ENCODE data around the gene NOS2.
"Not testable (repeated sequence)": the region's sequence is repeated elsewhere in the genome, so short reads cannot be mapped to it uniquely, and the experiment has no call there.

NOS2 gene

GRCh38 chr17:27753726-27754125, 46.6 kb downstream of the NOS2 start:
- not testable (repeated sequence) for DNase-seq (ENCODE audit: low read depth)

- DNase-seq (ENCODE audit: low read depth), result not testable (repeated sequence)
Measured at GRCh38 chr17:27752831-27753619, 47.3 kb downstream of the NOS2 start.

DNA sequence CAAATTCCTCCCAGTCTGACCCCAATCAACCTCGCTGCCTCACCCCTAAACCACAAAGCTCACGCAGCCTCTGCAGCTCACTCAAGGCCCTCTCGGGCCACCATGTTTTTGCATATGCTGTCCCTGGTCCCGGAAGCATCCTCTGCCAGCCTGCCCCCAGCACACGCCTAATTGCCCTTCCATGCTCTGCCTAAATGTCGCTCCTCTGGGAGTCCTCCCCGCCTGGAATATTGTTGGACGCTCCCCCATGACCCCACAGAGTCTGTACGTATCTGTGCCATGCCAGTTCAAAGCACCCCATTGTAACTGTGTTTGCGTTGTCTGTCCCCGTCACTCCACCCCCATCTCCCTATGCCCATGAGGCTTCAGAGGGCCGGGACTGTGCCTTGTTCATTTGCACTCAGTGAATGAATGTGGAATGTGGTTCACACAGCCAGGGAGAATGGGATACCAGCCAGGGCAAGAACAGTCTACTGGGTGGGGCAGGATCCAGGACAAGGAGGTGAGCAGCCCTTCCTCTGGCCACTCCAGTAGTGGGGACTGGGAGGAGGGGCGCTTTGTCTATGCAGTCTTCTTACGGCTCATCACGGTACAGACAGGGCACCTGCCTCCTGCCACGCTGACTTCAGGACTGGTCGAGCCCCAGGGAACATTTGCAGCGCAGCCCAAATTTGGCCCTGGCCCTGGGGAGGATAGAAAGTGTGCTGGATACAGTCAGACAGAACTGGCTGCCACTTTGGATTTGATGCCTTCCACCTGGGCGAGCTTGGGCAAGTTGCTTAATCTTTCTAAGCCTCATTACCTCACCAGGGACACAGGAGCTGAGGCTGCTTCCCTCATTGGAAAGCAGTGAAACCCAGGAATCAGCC, 48.5 kb downstream of the NOS2 start:
- no peak for DNase-seq (ENCODE audit: low read depth)

DNA sequence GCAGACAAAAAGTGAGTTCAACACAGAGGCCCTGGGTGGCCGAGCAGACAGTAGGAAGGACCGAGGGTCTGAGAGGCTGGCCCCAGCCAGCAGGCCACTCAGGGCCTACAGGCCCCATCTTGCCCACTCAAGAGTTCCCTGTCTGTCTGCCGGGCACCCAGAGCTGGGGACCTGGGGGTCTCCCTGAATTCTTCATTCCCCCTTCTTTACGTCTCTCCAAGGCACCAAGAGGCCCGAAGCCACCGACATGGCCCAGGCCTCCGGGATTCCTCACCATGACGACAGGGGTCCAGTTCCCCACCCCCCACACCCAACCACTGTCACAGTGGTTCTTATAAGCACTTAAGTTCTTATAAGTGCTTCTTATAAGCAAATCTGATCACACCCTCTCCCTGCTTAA, 49.2 kb downstream of the NOS2 start:
- DNase-seq (ENCODE audit: low read depth), result no peak

- DNase-seq (ENCODE audit: low read depth), result not testable (repeated sequence)
Measured at GRCh38 chr17:27749562-27750150, 50.7 kb downstream of the NOS2 start.

DNA sequence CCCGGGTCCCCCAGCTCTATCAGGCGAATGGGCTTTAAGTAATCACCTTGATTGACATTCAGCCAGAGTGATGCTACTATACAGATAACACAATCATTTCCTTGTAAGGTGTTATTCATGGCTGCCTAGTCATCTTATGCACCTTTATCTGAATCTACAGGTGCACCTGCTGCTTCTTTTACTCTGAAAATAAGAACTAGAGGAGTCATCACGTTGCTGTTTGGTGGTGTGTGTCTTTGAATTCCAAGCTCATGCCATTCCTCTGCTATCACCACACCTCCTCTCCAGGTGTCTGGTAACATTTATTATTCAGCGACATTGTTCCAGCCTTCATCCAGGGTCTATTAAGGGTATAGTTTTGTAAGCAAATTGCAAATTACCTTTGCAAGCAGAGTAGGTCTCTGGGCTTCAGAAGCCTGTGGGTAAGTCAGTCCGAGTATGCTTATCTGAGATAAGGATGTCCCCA, 51.9 kb downstream of the NOS2 start:
- DNase-seq (ENCODE audit: low read depth), result no peak

DNA sequence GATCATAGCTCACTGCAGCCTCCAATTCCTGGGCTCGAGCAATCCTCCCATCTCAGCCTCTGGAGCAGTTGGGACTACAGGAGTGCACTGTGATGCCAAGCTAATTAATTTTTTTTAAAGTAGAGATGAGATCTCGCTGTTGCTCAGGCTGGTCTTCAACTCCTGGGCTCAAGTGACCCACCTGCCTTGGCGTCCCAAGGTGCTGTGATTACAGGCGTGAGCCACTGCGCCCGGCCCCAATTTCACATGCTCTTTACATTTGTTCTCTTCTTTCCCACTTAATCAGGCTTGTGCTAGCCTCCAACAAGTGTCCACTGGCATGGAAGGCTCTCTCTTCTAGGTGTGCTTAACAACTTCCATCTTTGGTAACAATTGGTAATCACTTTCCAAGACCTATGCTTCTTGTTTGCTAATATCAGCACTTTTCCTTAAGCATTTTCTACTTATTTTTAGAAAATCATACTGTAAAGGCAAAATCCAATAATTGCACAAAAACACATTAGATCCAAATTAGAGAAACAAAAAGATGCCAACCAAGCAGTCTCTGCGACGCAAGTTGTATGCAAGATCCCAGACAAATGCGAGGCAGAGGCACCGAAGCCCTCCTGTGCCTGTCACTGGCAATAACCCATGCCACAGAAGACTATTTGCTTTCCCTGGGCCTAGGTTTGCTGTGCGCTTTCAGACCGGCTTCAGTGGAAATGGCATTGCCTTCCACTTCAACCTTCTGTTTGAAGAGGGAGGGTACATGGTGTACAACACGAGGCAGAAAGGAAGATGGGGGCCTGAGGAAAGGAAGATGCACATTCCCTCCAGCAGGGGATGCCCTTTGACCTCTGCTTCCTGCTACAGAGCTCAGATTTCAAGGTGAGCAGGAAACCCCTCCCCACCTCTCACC, 52.6 kb downstream of the NOS2 start:
- DNase-seq (ENCODE audit: low read depth), result no peak

DNA sequence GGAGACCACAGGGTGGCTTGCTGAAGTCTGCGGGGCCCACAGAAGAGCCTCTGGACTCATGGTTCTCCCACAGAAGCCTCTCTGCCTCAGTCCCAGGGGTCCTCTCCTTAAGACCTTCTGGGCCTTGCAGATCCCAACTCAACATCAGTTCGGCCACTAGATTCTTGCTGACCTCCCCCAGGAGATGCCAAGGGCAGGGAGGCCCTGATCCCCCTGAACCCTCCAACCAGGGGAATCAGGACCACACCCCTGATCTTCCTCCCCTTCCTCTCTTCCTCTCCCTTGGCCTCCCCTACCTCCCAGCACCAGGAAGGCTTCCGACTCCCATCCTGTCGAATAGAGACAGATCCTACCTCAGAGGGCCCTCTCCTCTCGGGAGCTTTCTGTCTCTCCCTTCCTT, 53.4 kb downstream of the NOS2 start:
- DNase-seq (ENCODE audit: low read depth), result no peak

- DNase-seq (ENCODE audit: low read depth), result not testable (repeated sequence)
Measured at GRCh38 chr17:27746320-27746719, 54.0 kb downstream of the NOS2 start.

DNA sequence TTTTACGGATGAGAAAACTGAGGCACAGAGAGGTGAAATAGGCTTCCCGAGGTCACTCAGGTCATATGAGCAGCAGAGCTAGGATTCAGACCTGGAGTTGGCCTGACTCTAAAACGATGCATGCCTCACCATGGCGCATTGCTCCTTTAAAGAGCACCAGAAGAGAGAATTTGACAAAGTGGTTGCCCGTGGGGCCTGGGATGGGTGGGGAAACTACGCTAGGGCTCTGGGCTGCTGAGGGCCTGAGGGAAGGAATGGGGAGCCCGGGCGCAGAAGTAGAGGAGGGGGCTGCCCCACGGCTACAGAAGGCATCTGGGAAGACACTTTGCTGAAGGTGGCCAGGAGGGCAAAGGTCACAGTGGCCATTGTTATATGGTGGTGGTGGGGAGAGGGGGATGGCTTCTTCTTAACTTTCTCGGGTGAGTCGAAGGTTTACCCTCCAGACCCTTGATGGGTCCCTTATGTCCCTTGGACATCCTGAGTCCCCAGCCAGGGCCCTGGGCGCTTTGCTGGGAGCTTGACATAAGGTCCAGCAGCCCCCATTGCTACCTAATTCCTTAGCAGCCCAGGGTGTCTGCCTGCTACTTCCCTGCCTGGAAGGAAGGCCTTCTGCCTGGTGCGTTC, 55.0 kb downstream of the NOS2 start:
- not testable (repeated sequence) for DNase-seq (ENCODE audit: low read depth)

DNA sequence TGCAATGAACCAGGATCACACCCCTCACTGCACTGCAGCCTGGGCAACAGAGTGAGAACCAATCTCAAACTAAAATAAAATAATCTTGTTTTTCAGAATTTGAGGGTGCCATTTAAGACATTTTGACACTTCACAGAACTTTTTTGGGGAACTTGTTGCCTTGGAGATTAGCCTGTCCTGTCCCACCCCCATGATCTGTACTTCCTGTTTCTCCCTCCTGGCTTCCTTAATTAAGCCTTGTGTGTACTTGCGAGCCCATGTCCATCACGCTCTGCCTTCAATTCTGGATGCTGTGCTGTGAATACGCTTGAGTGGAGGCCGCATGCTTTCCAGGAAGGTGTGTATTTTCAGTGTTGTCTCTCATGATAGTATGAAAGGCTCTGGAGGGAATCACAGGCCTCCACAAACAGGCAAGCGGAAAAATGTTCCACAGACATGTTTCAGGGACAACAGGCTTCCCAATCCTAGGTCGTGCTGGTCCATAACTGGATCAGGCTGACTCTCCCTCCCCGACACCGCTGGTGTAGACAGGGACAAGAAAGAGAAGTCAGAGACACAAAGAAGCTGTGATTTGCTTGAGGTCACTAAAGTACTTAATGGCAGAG, 56.9 kb downstream of the NOS2 start:
- DNase-seq (ENCODE audit: low read depth), result no peak

GRCh38 chr17:27741971-27742575, 58.3 kb downstream of the NOS2 start:
- DNase-seq (ENCODE audit: low read depth), result no peak

GRCh38 chr17:27741361-27741861, 58.9 kb downstream of the NOS2 start:
- DNase-seq (ENCODE audit: low read depth), result no peak

- DNase-seq (ENCODE audit: low read depth), result not testable (repeated sequence)
Measured at GRCh38 chr17:27740541-27740940, 59.8 kb downstream of the NOS2 start.

DNA sequence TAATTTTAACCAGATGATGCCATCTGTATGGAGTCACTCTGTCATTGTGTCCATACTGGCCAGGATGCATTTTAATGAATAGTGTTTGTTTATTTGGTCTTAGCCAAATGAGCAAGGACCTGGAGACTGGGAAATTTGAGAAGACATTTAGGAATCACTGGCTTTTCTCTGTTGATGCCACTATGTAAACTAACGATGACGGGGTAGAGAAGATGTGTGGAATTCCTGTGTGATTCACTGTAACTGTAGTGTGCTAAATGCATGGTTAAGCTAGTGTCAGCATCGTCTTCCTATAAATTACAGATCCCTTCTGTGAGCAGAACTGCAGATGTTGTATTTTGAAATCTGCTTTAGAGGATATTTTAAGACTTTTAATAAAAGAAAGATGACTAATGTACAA, 66.6 kb downstream of the NOS2 start:
- no peak for DNase-seq (ENCODE audit: low read depth)

- DNase-seq (ENCODE audit: low read depth), result not testable (repeated sequence)
Measured at GRCh38 chr17:27732746-27733145, 67.6 kb downstream of the NOS2 start.

DNA sequence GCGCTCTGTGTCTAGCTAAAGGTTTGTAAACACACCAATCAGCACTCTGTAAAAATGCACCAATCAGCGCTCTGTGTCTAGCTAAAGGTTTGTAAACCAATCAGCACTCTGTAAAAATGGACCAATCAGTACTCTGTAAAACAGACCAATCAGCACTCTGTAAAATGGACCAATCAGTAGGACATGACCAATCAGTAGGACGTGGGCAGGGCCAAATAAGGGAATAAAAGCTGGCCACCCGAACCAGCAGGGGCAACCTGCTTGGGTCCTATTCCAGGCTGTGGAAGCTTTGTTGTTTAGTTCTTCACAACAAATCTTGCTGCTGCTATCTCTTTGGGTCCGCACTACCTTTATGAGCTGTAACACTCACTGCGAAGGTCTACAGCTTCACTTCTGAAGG, 74.3 kb downstream of the NOS2 start:
- DNase-seq (ENCODE audit: low read depth), result not testable (repeated sequence)

DNA sequence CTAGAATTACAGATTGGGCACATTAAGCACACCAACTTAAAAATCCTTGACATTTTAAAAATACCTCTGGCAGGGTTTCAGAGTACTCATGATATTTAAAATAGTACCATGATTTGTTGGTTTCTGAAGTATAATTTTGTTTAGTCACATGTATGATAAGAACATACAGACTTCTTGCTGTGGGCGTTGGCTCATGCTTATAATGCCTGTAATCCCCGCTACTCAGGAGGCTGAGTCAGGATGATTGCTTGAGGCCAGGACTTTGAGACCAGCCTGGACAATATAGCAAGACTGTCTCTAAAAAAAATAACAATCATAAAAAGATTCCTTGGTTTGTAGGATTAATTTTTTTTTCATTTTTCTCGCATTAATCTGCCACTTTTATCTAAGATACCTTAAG, 78.5 kb downstream of the NOS2 start:
- no peak for DNase-seq (ENCODE audit: low read depth)
